HuH-7.5 (cell line): ENCODE results near the gene TMEM62.
"Not testable (repeated sequence)": the region's sequence is repeated elsewhere in the genome, so short reads cannot be mapped to it uniquely, and the experiment has no call there.

Experiments
- DNase-seq: peaks from one replicate; pipeline ENCODE4 v3.0.0; 2011; ENCODE audit warnings: low spot score

Gene TMEM62

DNA sequence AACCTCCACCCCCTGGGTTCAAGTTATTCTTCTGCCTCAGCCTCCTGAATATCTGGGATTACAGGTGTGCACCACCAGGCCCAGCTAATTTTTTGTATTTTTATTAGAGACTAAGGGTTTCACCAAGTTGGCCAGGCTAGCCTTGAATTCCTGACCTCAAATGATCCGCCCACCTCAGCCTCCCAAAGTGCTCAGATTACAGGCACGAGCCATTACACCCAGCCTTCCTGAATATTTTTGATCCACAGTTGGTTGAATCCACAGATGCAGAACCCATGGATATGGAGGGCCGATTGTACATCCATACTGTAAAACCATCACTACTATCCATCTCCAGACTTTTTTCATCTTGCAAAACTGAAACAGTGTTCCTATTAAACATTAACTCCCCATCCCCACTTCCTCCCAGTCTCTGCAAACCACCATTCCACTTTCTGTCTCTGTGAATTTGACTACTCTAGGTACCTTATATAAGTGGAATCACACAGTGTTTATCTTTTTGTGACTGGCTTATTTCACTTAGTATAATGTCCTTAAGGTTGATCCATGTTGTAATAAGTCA, 8.2 kb upstream of the TMEM62 start:
- no peak for DNase-seq

DNA sequence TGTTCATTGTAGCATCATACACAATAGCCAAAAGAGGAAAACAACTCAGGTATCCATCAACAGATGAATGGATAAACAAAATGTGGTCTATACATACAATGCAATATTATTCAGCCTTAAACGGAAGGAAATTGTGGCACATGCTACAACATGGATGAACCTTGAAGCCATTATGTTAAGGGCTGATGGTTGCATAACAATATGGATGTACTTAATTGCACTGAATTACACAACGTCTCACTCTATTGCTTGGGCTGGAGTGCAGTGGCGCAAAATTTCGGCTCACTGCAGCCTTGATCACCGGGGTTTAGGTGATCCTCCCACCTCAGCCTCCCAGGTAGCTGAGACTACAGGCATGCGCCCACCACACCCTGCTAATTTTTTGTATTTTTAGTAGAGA, 7.0 kb upstream of the TMEM62 start:
- DNase-seq = no peak

DNA sequence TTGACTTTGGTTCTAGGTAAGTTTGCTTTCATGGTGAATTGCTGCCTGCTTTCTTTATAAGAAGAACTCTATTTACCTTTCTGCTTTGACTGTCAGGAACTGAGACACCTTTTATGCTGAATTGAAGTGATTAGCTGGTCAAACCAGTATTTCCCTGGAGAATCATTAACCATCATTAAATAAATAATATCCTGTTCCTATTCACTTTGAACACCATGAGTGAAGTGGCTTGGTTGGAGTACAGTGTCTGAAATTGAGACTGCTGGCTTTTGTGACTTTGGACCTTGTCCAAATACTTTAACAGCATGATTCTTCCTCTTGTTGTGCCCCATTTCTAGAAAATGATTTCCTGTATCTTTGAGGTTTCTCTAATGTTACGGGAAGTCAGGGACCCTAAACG, 5.6 kb upstream of the TMEM62 start:
- DNase-seq = no peak

DNA sequence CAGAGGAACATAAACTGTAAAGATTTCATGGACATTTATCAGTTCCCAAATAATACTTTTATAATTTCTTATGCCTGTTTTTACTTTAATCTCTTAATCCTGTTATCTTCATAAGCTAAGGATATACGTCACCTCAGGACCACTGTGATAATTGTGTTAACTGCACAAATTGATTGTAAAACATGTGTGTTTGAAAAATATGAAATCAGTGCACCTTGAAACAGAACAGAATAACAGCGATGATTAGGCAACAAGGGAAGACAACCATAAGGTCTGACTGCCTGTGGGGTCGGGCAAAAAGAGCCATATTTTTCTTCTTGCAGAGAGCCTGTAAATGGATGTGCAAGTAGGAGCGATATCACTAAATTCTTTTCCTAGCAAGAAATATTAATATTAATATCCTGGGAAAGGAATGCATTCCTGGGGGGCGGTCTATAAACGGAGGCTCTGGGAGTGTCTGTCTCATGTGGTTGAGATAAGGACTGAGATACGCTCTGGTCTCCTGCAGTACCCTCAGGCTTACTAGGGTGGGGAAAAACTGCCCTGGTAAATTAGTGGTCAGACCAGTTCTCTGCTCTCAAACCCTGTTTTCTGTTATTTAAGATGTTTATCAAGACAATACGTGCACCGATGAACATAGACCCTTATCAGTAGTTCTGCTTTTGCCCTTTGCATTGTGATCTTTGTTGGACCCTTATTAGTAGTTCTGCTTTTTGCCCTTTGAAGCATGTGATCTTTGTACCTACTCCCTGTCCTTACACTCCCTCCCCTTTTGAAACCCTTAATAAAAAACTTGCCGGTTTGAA, 5.0 kb upstream of the TMEM62 start:
- DNase-seq = not testable (repeated sequence)

DNA sequence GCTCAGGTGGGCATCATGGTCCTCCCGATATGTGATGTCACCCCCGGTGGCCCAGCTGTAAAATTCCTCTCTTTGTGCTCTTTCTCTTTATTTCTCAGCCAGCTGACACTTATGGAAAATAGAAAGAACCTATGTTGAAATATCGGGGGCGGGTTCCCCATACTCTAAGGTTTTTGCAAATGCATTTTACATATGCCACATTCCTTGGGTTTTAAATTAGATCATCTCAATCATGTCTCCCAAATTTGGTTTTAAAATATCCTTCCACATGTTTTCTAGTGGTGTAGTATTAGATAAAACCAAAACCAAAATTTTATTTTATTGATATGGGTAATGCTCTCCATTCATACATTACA, 4.4 kb upstream of the TMEM62 start:
- no peak for DNase-seq

DNA sequence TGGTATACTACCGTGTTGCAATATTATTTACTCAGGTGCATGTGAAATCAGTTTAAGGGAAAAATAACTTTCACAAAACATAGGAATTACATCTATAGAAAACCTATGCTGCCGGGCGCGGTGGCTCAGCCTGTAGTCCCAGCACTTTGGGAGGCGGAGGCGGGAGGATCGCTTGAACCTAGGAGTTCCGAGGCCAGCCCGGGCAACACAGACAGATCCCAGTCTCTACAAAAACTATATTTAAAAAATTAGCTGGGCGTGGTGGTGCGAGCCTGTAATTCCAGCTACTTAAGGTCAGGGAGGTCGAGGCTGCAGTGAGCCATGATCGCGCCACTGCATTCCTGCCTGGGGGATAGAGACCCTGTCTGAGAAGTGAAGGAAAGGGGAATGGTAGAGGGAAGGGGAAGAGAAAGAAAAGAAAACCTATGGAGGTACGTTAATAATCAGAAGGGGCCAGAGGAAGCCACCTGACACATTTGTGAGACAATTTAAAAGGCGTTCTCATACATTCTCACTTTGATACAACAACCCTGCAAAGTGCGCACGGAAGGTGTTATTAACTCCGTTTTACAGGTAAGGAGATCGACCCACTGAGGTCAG, 456 bp upstream of the TMEM62 start:
- no peak for DNase-seq

DNA sequence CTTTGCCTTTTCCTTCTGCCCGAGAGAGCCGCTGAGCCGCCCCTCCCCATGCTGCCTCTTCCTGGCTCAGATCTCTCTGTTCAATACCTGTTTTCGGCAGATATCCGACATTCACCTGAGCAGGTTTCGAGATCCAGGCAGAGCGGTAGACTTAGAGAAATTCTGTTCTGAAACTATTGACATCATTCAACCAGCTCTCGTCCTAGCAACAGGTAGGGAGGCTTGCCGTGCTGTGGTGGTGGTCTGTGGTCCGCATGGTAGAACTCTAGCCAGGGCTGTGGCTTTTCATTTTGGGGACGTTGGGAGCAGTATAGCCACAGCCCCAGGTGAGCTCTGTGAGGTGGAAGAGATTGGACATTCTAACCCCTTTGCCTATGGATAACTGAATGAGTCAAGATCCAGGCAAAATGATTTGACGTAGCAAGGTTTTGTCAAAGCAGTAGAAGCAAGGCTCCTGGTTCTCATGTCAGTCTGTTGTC, 810 bp downstream of the TMEM62 start:
- DNase-seq = peak; percentile 8

DNA sequence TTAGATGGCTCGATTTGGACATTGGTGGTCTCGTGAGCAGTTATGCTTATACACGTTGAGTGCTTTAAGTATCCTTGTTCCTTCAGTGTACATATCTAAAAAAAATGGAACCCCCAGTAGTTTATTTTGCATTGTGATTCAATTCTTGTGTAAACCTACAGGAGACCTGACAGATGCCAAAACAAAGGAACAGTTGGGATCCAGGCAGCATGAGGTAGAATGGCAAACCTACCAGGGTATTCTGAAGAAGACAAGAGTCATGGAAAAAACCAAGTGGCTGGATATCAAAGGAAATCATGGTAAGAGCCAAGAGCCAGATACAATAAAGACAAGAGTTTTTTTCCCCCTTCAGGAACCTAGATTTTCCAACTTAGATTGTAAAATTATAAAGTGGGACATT, 2.0 kb downstream of the TMEM62 start:
- no peak for DNase-seq

DNA sequence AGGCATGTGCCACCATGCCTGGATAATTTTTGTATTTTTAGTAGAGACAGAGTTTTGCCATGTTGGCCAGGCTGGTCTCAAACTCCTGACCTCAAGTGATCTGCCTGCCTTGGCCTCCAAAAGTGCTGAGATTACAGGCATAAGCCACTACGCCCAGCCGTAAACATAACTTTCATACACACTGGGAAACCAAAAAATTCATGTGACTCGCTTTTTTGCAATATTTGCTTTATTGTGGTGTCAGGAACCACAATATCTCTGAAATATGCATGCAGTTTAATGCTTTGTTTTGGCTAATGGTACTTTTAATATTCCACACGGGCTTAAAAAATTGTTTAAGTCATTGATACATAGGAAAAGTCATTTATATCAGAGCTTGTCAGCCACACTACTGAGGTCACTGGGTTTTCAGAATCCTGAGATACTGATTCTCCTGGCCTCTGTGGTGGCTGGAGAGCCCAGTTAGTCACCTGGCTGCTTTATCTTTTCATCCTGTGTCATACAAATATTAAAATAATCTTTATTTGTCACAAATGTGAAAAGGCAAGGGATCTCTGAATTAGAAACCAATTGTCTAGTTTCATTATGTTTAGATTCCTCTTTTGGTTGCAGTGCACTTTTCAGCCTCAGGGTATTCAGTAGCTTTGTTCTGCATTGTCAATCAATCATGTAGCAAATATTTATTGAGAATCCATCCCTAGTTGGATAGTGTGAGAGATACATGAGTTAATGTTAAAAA, 10.0 kb downstream of the TMEM62 start:
- DNase-seq = no peak

DNA sequence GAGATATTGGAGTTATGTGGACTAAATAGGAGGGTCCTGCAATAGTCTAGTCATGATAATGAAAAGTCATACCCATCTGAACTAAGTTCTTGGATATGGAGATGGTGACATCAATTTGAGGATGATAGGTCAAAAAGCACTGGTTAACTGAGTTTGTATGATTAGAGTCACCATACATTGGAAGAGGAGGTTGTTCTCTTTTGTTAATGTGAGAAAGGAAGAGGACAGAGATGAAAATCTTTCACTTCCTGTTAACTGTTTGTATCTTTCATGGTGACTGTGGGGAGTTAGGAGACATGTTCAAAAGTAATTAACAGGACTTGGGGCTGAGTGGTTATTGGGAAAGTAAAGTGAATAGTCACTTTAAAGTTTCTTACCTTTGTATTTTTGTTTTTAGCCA, 11.1 kb downstream of the TMEM62 start:
- DNase-seq = no peak

DNA sequence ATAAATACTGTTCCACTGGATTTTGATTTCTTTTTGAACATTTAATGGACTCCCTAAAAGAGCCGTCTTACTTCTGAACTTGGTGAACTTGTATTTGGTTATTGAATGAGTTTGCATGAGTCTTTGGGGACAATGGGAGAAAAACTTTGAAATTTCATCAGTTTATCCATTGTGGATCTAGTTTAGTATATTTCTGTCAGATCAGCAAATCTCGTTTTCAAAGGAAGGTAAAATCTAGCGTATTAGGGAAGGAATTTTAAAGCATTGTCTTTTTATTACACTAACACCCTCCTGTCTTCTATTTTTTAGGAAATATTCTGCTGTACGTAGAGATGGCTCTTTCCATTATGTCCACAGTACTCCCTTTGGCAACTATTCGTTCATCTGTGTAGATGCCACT, 12.8 kb downstream of the TMEM62 start:
- no peak for DNase-seq

DNA sequence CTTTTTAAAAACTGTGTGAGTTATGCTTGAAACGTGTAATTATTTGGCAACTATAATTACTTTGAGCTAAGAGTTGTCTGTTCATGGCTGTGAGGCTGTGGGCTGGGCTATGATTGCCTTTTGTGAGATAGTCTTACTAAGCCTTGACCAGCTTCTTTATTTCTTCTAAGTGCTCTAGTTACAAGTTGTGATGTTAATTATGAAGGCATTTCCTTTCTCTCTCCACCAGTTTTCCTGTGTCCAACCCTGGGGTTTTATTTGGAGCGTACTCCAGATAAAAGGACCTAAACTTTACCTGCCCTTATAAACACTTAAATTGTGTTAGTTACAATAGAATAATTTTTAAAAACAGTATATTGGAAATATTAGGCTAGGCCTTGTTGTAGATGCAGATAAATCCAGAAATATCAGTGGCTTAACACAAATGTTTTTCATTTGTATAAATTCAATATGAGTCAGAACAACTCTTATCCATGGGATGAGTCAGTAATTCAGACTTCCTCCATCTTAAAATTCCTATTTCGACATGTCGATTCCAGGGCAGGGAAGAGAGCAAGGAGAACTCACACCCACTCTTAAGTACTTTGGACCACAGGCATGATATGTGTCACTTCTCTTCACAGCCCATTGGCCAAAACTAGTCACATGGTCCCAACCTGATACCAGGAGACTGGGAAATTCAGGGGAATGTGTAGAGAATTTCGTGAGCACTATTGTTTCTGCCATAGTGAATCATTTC, 17.0 kb downstream of the TMEM62 start:
- no peak for DNase-seq

DNA sequence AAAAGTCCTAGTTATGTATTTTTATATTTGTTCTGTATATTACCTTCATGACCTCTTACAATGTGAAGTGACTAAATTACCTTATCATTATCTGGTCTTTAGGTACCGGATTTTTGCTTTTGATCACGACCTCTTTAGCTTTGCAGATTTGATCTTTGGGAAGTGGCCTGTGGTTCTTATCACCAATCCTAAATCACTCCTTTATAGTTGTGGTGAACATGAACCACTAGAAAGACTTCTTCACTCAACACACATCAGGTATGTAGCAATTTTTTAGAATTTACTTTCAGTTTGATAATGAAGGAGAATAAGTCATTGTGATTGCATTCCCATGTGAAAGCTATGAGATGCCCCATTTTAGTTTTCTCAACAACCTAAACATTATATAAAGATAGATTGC, 18.3 kb downstream of the TMEM62 start:
- no peak for DNase-seq

DNA sequence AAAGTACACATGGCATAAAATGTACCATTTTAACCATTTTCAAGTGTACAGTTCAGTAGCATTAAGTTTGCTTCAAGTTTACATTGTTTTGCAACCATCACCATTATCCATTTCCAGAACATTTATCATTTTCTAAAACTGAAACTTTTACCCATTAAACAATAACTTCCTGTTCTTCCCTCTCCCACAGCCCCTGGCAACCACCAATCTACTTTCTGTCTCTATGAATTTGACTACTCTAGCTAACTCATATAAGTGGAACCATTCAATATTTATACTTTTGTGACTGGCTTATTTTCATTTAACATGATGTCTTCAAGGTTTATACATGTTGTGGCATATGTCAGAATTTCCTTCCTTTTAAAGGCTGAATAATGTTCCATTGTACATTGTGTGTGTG, 19.9 kb downstream of the TMEM62 start:
- DNase-seq = no peak

DNA sequence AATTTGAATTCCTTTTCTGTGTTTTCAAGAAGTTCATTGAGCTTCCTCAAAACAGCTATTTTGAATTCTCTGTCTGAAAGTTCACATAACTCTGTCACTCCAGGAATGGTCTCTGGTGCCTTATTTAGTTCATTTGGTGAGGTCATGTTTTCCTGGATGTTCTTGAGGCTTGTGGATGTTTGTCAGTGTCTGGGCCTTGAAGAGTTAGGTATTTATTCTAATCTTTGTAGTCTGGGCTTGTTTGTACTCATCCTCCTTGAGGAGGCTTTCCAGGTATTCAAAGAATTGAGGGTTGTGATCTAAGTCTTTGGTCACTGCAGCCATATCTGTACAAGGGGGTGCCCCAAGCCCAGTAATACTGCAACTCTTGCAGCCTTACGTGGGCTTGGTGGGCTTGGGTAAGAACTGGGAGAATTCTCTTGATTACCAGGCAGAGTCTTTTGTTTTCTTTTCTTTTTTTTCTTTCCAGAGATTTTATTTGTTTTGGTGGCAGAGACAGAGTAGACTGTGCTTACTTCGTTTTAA, 32.5 kb downstream of the TMEM62 start:
- no peak for DNase-seq

DNA sequence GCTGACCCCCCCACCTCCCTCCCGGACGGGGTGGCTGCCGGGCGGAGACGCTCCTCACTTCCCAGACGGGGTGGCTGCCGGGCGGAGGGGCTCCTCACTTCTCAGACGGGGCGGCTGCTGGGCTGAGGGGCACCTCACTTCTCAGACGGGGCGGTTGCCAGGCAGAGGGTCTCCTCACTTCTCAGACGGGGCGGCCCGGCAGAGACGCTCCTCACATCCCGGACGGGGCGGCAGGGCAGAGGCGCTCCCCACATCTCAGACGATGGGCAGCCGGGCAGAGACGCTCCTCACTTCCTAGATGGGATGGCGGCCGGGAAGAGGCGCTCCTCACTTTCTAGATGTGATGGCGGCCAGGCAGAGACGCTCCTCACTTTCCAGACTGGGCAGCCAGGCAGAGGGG, 33.9 kb downstream of the TMEM62 start:
- not testable (repeated sequence) for DNase-seq

DNA sequence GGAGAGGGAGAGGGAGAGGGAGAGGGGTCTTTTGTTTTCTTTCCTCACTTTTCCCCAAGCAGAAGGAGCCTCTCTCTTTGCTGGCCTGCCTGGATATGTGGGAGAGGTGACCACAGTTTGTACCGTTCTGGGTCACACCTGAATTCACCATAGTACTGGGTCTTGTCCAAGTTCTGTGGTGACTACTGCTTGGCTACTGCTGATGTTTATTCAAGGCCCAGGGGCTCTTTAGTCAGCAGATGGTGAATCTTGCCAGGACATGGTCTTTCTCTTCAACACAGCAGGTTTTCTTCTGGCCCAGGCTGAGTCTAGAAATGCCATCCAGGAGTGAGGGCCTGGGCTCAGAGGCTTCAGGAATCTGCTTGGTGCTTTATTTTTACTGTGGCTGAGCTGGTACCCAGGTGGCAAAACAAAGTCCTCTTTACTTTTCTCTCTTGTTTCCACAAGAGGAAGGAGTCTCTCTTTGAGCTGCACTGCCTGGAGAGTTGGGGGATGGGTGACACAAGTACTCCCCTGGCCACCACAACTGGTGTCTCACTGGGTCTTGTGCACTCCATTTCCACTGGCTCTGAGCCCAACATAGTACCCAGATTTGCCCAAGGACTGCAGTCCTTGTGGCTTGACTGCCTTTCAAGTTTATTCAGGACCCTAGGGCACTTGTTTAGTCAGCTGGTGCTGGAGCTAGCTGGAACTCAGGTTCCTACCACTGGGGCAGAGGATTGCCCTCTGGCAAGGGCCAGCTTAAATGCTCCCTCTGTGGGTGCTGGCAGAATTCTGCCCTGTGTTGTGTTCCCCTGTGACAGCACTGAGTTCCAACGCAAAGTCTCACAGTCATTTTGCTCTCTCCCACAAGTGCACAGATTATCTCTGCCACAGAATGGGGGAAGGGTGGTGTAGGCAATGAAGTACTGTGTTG, 35.1 kb downstream of the TMEM62 start:
- DNase-seq = no peak

DNA sequence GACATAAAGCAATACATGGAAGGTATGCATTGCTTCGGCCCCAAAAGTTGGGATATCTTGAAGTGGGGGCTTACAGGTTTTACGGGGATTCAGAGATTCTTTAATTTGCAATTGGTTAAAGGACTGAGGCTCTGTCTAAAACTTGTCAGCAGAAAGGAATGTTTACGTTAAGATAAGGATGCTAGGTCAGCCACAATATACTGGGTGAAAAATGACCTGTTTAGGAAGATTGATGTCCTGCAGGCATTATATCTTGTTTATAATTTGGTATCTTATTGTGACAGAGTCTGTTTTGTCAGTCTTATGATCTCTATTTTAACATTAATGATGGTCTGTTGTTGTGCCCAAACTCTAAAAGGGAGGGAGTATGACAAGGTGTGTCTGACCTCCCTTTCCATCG, 36.5 kb downstream of the TMEM62 start:
- no peak for DNase-seq

DNA sequence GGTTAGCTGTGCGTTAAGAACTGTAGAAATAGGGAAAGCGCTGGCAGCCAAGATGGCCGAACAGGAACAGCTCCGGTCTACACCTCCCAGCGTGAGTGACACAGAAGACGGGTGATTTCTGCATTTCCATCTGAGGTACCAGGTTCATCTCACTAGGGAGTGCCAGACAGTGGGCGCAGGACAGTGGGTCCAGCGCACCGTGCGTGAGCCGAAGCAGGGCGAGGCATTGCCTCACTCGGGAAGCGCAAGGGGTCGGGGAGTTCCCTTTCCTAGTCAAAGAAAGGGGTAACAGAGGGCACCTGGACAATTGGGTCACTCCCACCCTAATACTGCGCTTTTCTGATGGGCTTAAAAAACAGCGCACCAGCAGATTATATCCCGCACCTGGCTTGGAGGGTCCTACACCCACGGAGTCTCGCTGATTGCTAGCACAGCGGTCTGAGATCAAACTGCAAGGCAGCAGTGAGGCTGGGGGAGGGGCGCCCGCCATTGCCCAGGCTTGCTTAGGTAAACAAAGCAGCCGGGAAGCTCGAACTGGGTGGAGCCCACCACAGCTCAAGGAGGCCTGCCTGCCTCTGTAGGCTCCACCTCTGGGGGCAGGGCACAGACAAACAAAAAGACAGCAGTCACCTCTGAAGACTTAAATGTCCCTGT, 42.4 kb downstream of the TMEM62 start:
- not testable (repeated sequence) for DNase-seq

DNA sequence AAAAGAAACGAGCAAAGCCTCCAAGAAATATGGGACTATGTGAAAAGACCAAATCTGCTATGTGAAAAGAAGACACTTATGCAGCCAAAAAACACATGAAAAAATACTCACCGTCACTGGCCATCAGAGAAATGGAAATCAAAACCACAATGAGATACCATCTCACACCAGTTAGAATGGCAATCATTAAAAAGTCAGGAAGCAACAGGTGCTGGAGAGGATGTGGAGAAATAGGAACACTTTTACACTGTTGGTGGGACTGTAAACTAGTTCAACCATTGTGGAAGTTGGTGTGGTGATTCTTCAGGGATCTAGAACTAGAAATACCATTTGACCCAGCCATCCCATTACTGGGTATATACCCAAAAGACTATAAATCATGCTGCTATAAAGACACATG, 43.8 kb downstream of the TMEM62 start:
- DNase-seq = not testable (repeated sequence)
